K562 (cell line): ENCODE results near the gene ARHGAP18. TPM values are rescaled to one million over a fixed set of nuclear protein-coding genes. Genes with fewer than 3 reads are reported as not detected.

Experiments
- CAMTA2 ChIP-seq: fragments of 250-450 bp; sonication (Bioruptor Pico); conservative IDR thresholded peaks from 2 replicates; pipeline ENCODE4 v1.5.1; 2022
- NRF1 ChIP-seq, 2 experiments: fragments of 450-650 bp; IDR thresholded peaks in 1 of 2; conservative IDR thresholded peaks in 1 of 2; 2 replicates each; pipeline ENCODE4 v1.6.1; 2014; ENCODE audit warnings: mild to moderate bottlenecking in 2 of 2
- RBFOX2 ChIP-seq: fragments of 200-400 bp; formaldehyde crosslinking; IDR thresholded peaks from 2 replicates; pipeline ENCODE4 v1.6.1; 2017; ENCODE audit warnings: low read depth, mild to moderate bottlenecking, low read length, moderate library complexity
- TBL1XR1 ChIP-seq, 2 experiments: IDR thresholded peaks; 2 replicates each; pipeline ENCODE4 v1.6.1; 2012; ENCODE audit warnings: improper control_type of control experiment in 2 of 2, low read length in 2 of 2, mild to moderate bottlenecking in 1 of 2
- YBX1 ChIP-seq: fragments of 450-650 bp; IDR thresholded peaks from 2 replicates; pipeline ENCODE4 v1.7.1; 2016; ENCODE audit warnings: mild to moderate bottlenecking
- ZNF23 ChIP-seq: fragments of 250-450 bp; sonication (Bioruptor Pico); IDR thresholded peaks from 2 replicates; pipeline ENCODE4 v1.4.0; 2020; ENCODE audit warnings: mild to moderate bottlenecking
- polyA plus RNA-seq, 8 experiments: library from polyadenylated mRNA; depleted of rRNA in 4 of 8; stranded (reverse) in 5 of 8; unstranded in 3 of 8; fragments of >200 nt; fragmentation: Nextera tagmentation in 2 of 8; fragmentation: Illumina TruSeq in 1 of 8; extraction: Ambion mirVana in 2 of 8; extraction: Trizol in 1 of 8; gene quantifications; 2 replicates each; pipeline versions ENCODE4 v1.2.1 to v1.2.3, GENCODE V29; 2011 to 2014; ENCODE audit warnings: inconsistent platforms in 1 of 8, missing spikeins in 1 of 8
- total RNA-seq, 7 experiments: library from RNA; depleted of rRNA in 6 of 7; stranded (reverse); fragments of >200 nt in 6 of 7; fragmentation: Illumina TruSeq in 2 of 7; extraction: Trizol in 2 of 7; gene quantifications; 2 replicates each; pipeline versions ENCODE4 v1.2.1 to v1.2.3, GENCODE V29; 2011 to 2021; ENCODE audit warnings: low replicate concordance in 1 of 7
- TF ChIP-seq, protein P1 (sequence below): sonication (generic); formaldehyde crosslinking; IDR thresholded peaks from 2 replicates; pipeline ENCODE4 v1.8.0; 2022; ENCODE audit warnings: mild to moderate bottlenecking, missing genetic modification reagents

ARHGAP18 gene
- total and polyA plus RNA-seq, 9 of the 15 experiments (the other 6 are each of a cell fraction or from before 2014, with no cell fraction given), result 13.3 to 29.7 (median 21.1) TPM

DNA sequence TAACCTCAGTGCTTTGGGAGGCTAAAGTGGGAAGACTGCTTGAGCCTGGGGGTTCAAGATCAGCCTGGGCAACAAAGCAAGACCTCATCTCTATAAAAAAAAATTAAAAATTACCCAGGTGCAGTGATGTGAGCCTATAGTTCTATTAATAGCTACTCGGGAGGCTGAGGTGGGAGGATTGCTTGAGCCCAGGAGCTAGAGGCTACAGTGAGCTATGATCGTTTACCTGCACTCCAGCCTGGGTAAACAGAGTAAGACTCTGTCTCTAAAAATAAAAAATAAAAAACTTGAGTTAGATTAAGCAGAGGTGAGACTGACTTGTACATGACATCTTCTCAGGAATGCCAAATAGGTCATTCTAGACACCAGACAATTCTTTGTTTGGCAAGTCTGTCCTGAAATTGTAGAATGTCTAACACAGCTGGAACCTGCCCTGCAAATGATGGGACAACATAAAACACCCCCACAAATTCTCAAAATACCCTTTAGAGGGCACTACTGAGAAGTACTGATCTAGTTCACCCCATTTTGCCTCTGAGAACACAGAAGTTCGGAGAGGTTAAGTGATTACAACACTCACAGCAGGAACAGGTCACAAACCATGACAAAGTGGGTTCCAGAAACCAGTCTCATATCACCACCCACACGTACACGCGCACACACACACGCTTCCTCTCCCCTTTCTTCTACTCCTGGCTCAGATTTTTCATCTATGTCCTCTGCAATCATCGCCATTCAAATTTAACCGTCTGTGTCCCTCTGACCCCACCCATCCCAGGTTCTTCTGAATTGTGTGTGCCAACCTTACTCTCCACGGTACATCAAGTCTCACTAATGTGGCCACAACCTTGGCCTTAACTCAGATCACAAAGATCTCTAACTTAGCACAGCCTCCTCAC lies 38.3 kb downstream of the ARHGAP18 start (continued):
- TF ChIP-seq NRF1 (conservative IDR thresholded peaks at IDR 0.05 in 1 of 2, IDR thresholded peaks at IDR 0.05 in 1 of 2) (peak in 1 of 2 experiments; percentile 44; a peak in 1 of 4 replicates), CAMTA2 (CRISPR knock-in tag) (no peak), ZNF23 (CRISPR knock-in tag) (no peak), YBX1 (no peak), RBFOX2 (no peak), TBL1XR1 (IDR thresholded peaks at IDR 0.05; ENCODE audit: low read length in 2 of 2) (no peak; a peak in 1 of 4 replicates)
- TF ChIP-seq, protein P1, sequence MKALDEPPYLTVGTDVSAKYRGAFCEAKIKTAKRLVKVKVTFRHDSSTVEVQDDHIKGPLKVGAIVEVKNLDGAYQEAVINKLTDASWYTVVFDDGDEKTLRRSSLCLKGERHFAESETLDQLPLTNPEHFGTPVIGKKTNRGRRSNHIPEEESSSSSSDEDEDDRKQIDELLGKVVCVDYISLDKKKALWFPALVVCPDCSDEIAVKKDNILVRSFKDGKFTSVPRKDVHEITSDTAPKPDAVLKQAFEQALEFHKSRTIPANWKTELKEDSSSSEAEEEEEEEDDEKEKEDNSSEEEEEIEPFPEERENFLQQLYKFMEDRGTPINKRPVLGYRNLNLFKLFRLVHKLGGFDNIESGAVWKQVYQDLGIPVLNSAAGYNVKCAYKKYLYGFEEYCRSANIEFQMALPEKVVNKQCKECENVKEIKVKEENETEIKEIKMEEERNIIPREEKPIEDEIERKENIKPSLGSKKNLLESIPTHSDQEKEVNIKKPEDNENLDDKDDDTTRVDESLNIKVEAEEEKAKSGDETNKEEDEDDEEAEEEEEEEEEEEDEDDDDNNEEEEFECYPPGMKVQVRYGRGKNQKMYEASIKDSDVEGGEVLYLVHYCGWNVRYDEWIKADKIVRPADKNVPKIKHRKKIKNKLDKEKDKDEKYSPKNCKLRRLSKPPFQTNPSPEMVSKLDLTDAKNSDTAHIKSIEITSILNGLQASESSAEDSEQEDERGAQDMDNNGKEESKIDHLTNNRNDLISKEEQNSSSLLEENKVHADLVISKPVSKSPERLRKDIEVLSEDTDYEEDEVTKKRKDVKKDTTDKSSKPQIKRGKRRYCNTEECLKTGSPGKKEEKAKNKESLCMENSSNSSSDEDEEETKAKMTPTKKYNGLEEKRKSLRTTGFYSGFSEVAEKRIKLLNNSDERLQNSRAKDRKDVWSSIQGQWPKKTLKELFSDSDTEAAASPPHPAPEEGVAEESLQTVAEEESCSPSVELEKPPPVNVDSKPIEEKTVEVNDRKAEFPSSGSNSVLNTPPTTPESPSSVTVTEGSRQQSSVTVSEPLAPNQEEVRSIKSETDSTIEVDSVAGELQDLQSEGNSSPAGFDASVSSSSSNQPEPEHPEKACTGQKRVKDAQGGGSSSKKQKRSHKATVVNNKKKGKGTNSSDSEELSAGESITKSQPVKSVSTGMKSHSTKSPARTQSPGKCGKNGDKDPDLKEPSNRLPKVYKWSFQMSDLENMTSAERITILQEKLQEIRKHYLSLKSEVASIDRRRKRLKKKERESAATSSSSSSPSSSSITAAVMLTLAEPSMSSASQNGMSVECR (CRISPR knock-in tag), result no peak
